ENCODE data around the gene THSD4.
A peak's percentile ranks its signal among the peaks of the same experiment; 100 is the strongest.

THSD4 gene

DNA sequence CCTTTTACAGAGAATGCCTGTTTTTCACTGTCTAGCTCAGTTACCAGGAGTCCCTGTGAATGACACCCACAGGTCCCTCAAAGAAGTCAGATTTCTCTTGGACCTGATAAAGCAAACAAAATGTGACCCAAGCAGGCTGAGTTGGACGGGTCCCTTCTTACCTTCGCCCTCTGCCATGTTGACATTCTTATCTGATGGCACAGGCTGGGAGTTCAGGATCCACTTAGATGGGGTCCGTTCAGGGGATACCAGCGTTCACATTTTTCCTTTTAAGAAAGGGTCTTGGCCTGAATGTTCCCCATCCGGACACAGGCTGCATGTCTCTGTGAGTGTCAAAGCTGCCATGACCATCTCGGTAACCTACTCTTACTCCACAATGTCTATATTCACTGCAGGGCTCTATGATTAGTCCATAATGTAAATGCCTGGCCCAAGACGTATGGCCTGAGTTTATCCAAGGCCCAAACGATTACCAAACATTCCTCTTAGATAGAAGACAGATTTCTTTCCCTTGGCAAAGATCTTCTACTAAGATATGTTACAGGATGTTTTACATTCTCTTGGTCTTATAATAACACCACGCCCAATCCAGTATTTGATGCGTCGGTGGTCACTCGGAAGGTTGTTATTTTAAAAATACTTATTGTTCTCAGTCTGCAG is 179.1 kb downstream of the THSD4 start:
- H4K20me1 ChIP-seq: no peaks in the 10 kb centered on the region
- no peak for TF ChIP-seq Cebpa-rat (IDR thresholded peaks at IDR 0.05)
- H3K36me3 ChIP-seq: no peaks in the 10 kb centered on the region
- H3K27me3 ChIP-seq: no peaks in the 10 kb centered on the region
- H3K9ac ChIP-seq: no peak overlapping the region
- no peaks in the 10 kb centered on the region for H3K9me3 ChIP-seq
- no peak overlapping the region for H3K4me2 ChIP-seq
- no peak overlapping the region for H3K27ac ChIP-seq
- H3K4me3 ChIP-seq: no peak overlapping the region
- H3K4me1 ChIP-seq: peaks cover 15% of the 10 kb centered on the region

DNA sequence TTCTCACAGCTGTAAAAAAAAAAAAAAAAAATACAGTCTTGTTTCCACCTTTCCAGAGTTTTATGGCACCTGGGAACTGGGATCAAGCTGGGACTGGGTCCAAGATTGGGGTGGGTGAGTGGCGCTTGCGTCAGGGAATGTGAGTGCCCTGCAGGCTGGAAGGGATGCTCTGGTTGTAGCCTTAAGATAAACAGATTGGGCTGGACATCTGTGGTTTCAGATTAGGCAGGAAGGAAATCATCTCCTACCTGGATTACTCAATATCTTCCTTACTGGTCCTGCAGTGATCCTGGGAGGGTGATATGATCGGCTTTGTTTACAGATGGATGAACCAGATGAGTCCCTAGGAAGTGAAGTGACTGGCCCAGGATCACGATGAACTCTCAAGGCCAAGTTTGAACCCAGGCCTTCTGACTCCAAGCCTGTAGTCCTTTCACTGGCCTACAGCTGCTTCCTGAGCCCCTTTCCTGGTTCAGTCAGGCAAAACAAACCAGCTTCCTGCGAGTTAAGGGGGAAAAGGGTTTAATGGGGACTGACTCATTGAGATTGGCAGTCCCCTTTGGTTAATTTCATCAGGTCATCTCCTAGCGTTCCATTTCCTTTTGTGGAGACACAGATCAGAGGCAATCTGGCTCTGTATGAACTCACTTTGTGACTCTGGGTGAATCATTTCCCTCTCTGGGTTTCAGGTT is 179.8 kb downstream of the THSD4 start:
- Histone ChIP-seq H3K27ac (no peak overlapping the region), H3K9ac (no peak overlapping the region), H3K36me3 (no peaks in the 10 kb centered on the region), H3K9me3 (no peaks in the 10 kb centered on the region), H3K27me3 (no peaks in the 10 kb centered on the region), H3K4me1 (peaks cover 15% of the 10 kb centered on the region), H3K4me2 (peak overlapping the region; percentile 72), H3K4me3 (no peak overlapping the region), H4K20me1 (no peaks in the 10 kb centered on the region)
- no peak for TF ChIP-seq Cebpa-rat (IDR thresholded peaks at IDR 0.05)

GRCh38 chr15:71295603-71296314 is 180.5 kb downstream of the THSD4 start:
- Histone ChIP-seq H3K27ac (no peak overlapping the region), H3K4me2 (peak overlapping the region; percentile 72), H3K4me3 (no peak overlapping the region), H3K36me3 (no peaks in the 10 kb centered on the region), H4K20me1 (no peaks in the 10 kb centered on the region), H3K9me3 (no peaks in the 10 kb centered on the region), H3K4me1 (peaks cover 15% of the 10 kb centered on the region), H3K9ac (no peak overlapping the region), H3K27me3 (no peaks in the 10 kb centered on the region)
- no peak for TF ChIP-seq Cebpa-rat (IDR thresholded peaks at IDR 0.05)

GRCh38 chr15:71296315-71296679 is 181.0 kb downstream of the THSD4 start:
- H3K27ac ChIP-seq: no peak overlapping the region
- no peaks in the 10 kb centered on the region for H3K27me3 ChIP-seq
- peaks cover 15% of the 10 kb centered on the region for H3K4me1 ChIP-seq
- TF ChIP-seq Cebpa-rat (IDR thresholded peaks at IDR 0.05): no peak
- H3K9me3 ChIP-seq: no peaks in the 10 kb centered on the region
- H4K20me1 ChIP-seq: no peaks in the 10 kb centered on the region
- H3K4me3 ChIP-seq: no peak overlapping the region
- H3K9ac ChIP-seq: no peak overlapping the region
- no peak overlapping the region for H3K4me2 ChIP-seq
- no peaks in the 10 kb centered on the region for H3K36me3 ChIP-seq

DNA sequence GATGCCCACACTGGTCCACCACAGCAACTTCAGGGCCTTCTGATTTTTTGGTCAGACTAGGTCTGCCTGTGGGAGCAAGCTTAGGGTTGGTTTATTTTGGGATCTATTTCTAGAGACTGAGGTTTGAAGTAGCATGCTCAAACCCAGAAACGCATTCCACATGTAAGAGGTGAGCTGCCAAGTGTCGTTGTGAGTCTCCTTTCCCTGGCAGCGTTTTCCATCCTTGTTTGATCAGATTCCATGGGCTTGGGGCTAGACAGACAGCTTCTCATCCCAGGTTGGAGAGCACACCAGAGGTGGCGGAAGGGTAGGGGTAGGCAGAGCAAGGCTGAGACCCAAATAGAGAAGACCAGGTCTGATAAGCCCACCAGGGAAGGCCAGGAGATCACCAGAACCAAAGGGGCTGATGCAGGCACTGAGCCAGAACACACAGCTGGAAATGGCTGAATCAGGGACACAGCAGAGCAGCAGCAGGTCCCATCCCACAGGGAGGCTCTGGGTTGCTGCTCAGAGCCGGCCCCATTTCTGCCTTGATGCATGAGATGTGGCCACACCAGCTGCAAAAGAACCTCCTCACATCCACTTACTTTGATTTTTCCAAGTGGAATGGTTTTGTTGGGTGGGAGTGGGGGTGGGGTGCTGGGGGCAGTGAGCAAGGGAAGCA is 186.8 kb downstream of the THSD4 start:
- Histone ChIP-seq H3K27ac (no peak overlapping the region), H3K9me3 (no peaks in the 10 kb centered on the region), H3K4me2 (no peak overlapping the region), H3K9ac (no peak overlapping the region), H4K20me1 (no peaks in the 10 kb centered on the region), H3K27me3 (no peaks in the 10 kb centered on the region), H3K36me3 (no peaks in the 10 kb centered on the region), H3K4me1 (no peaks in the 10 kb centered on the region), H3K4me3 (no peak overlapping the region)
- no peak for TF ChIP-seq Cebpa-rat (IDR thresholded peaks at IDR 0.05)

- TF ChIP-seq Cebpa-rat (IDR thresholded peaks at IDR 0.05): no peak
- H3K9ac ChIP-seq: no peak overlapping the region
- no peak overlapping the region for H3K4me2 ChIP-seq
- H3K9me3 ChIP-seq: no peaks in the 10 kb centered on the region
- no peaks in the 10 kb centered on the region for H4K20me1 ChIP-seq
- no peak overlapping the region for H3K4me3 ChIP-seq
- no peaks in the 10 kb centered on the region for H3K36me3 ChIP-seq
- no peaks in the 10 kb centered on the region for H3K27me3 ChIP-seq
- H3K27ac ChIP-seq: no peak overlapping the region
- H3K4me1 ChIP-seq: no peaks in the 10 kb centered on the region
These were observed 187.7 kb downstream of the THSD4 start for GRCh38 chr15:71302861-71303410.

GRCh38 chr15:71303977-71304376 is 188.7 kb downstream of the THSD4 start:
- H3K9ac ChIP-seq: no peak overlapping the region
- H3K27me3 ChIP-seq: no peaks in the 10 kb centered on the region
- H3K4me3 ChIP-seq: no peak overlapping the region
- H4K20me1 ChIP-seq: no peaks in the 10 kb centered on the region
- no peaks in the 10 kb centered on the region for H3K36me3 ChIP-seq
- no peaks in the 10 kb centered on the region for H3K4me1 ChIP-seq
- no peak overlapping the region for H3K4me2 ChIP-seq
- H3K9me3 ChIP-seq: no peaks in the 10 kb centered on the region
- H3K27ac ChIP-seq: no peak overlapping the region
- no peak for TF ChIP-seq Cebpa-rat (IDR thresholded peaks at IDR 0.05)

DNA sequence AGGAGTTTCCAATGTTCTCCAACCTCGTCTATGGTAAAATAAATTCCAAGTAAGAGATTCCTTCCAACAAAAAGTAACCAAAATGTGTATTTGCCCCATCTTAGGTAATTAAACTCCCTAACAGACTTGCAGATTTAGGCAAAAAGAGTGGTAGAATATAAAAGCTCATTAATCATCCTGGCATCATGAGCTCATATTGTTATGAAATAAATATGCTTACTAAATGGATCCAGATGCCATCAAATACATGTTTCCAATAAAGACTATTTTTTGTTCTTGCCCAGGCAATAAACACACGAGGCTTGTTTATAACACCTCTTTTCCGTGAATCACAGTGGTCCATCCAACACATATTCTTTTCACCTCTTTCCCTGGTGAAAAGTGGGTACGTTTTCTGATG is 189.4 kb downstream of the THSD4 start:
- H4K20me1 ChIP-seq: no peaks in the 10 kb centered on the region
- no peaks in the 10 kb centered on the region for H3K36me3 ChIP-seq
- no peak overlapping the region for H3K9ac ChIP-seq
- no peak overlapping the region for H3K27ac ChIP-seq
- no peak overlapping the region for H3K4me3 ChIP-seq
- TF ChIP-seq Cebpa-rat (IDR thresholded peaks at IDR 0.05): no peak
- H3K27me3 ChIP-seq: no peaks in the 10 kb centered on the region
- no peaks in the 10 kb centered on the region for H3K9me3 ChIP-seq
- no peak overlapping the region for H3K4me2 ChIP-seq
- no peaks in the 10 kb centered on the region for H3K4me1 ChIP-seq

DNA sequence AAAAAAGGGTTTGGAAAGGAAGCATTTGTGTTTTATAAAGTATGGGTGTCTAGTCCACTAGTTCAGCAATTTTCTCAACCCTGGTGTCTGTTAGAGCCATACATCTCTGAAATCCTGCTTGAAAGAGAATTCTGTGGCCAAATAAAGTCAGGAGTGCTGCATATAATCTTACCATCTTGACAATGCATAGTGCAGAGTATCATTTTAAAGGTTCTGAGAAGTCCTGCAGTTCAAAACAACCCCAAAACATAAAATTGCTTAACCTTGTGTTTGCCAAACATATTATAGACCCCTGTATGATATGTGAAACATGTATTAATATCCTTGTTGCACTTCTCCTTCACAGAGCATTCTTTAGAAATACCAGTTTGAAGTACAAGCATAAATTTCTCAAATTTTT is 191.3 kb downstream of the THSD4 start:
- no peak overlapping the region for H3K9ac ChIP-seq
- no peaks in the 10 kb centered on the region for H3K9me3 ChIP-seq
- H4K20me1 ChIP-seq: no peaks in the 10 kb centered on the region
- H3K4me2 ChIP-seq: no peak overlapping the region
- no peaks in the 10 kb centered on the region for H3K27me3 ChIP-seq
- TF ChIP-seq Cebpa-rat (IDR thresholded peaks at IDR 0.05): no peak
- H3K4me3 ChIP-seq: no peak overlapping the region
- H3K27ac ChIP-seq: no peak overlapping the region
- no peaks in the 10 kb centered on the region for H3K36me3 ChIP-seq
- no peaks in the 10 kb centered on the region for H3K4me1 ChIP-seq

Measured in BLaER1 (cell line).